WTC11 (cell line): ENCODE measurements around the gene CTSG. TPM values are rescaled to one million over a fixed set of nuclear protein-coding genes. Genes with fewer than 3 reads are reported as not detected.

Experiments
- ATAC-seq: fragments of 200-7000 bp; cut with Tn5 transposase; 2 replicates; pipeline ENCODE4 v1.10.0; 2021; ENCODE audit warnings: mild to moderate bottlenecking, moderate library complexity
- CTCF ChIA-PET: fragments of 300-600 bp; sonication (Branson Sonifier 250); formaldehyde crosslinking; loops from one replicate; lab custom pipeline; 2021; ENCODE audit warnings: antibody characterized with exemption; lab: Charles Lee
- POLR2A ChIA-PET: fragments of 350-600 bp; sonication (Branson Sonifier 250); formaldehyde crosslinking; loops from one replicate; lab custom pipeline; 2021; ENCODE audit warnings: antibody characterized with exemption; lab: Charles Lee
- DNase-seq: peaks from one replicate; pipeline ENCODE4 v3.0.0; 2021; ENCODE audit warnings: low spot score
- H3K27ac Mint-ChIP-seq: 2 replicates; pipeline ENCODE4 v1.8.0; 2021; ENCODE audit warnings: mixed read lengths
- H3K27me3 Mint-ChIP-seq: 2 replicates; pipeline ENCODE4 v1.8.0; 2021; ENCODE audit warnings: low read depth, mild to moderate bottlenecking, moderate library complexity, mixed read lengths
- H3K36me3 Mint-ChIP-seq: 2 replicates; pipeline ENCODE4 v1.8.0; 2021; ENCODE audit warnings: mixed read lengths
- H3K4me1 Mint-ChIP-seq: 2 replicates; pipeline ENCODE4 v1.8.0; 2022; ENCODE audit warnings: mixed read lengths
- H3K4me3 Mint-ChIP-seq: 2 replicates; pipeline ENCODE4 v1.8.0; 2021; ENCODE audit warnings: mild to moderate bottlenecking, moderate library complexity, mixed read lengths
- H3K9me3 Mint-ChIP-seq: 2 replicates; pipeline ENCODE4 v1.8.0; 2021; ENCODE audit warnings: mixed read lengths
- CBFB ChIP-seq: sonication (generic); formaldehyde crosslinking; IDR thresholded peaks from 2 replicates; pipeline ENCODE4 v1.8.1; 2022; ENCODE audit warnings: mild to moderate bottlenecking, low read depth, missing genetic modification reagents
- ETV6 ChIP-seq: sonication (generic); formaldehyde crosslinking; IDR thresholded peaks from 2 replicates; pipeline ENCODE4 v1.8.1; 2022; ENCODE audit warnings: mild to moderate bottlenecking, missing genetic modification reagents
- GABPB1 ChIP-seq: sonication (generic); formaldehyde crosslinking; IDR thresholded peaks from 2 replicates; pipeline ENCODE4 v1.8.1; 2023; ENCODE audit warnings: mild to moderate bottlenecking, missing genetic modification reagents
- GTF2I ChIP-seq: fragments of 250-450 bp; sonication (Bioruptor Pico); conservative IDR thresholded peaks from 2 replicates; pipeline ENCODE4 v1.4.0; 2021; ENCODE audit warnings: mild to moderate bottlenecking
- HMGA2 ChIP-seq: fragments of 250-450 bp; sonication (Bioruptor Pico); IDR thresholded peaks from 2 replicates; pipeline ENCODE4 v1.4.0; 2021; ENCODE audit warnings: mild to moderate bottlenecking, moderate library complexity
- SP1 ChIP-seq: sonication (generic); formaldehyde crosslinking; conservative IDR thresholded peaks from 2 replicates; pipeline ENCODE4 v1.8.1; 2022; ENCODE audit warnings: missing genetic modification reagents
- TCF7 ChIP-seq: sonication (generic); formaldehyde crosslinking; IDR thresholded peaks from 2 replicates; pipeline ENCODE4 v1.8.0; 2022; ENCODE audit warnings: mild to moderate bottlenecking, low read depth, missing genetic modification reagents, moderate library complexity
- ZBTB21 ChIP-seq: sonication (generic); formaldehyde crosslinking; IDR thresholded peaks from 2 replicates; pipeline ENCODE4 v1.8.1; 2023; ENCODE audit warnings: mild to moderate bottlenecking, missing genetic modification reagents, borderline replicate concordance
- ZNF232 ChIP-seq: sonication (generic); formaldehyde crosslinking; IDR thresholded peaks from 2 replicates; pipeline ENCODE4 v1.8.0; 2022; ENCODE audit warnings: mild to moderate bottlenecking, missing genetic modification reagents
- total RNA-seq: library from RNA; stranded (reverse); gene quantifications from 3 replicates; pipeline ENCODE4 v1.2.3, GENCODE V29; 2021
- TF ChIP-seq, protein P1 (sequence below): fragments of 250-450 bp; sonication (Bioruptor Pico); IDR thresholded peaks from 2 replicates; pipeline ENCODE4 v1.9.0; 2021; ENCODE audit warnings: mild to moderate bottlenecking, borderline replicate concordance
- TF ChIP-seq, protein P2 (sequence below): sonication (generic); formaldehyde crosslinking; IDR thresholded peaks from 2 replicates; pipeline ENCODE4 v1.8.1; 2022; ENCODE audit warnings: missing genetic modification reagents, borderline replicate concordance
- TF ChIP-seq, protein P3 (sequence below): fragments of 200-600 bp; IDR thresholded peaks from 2 replicates; pipeline ENCODE4 v1.8.0; 2022; ENCODE audit warnings: antibody characterized with exemption
- TF ChIP-seq, protein P4 (sequence below): fragments of 250-450 bp; sonication (Bioruptor Pico); IDR thresholded peaks from 2 replicates; pipeline ENCODE4 v1.9.0; 2021; ENCODE audit warnings: mild to moderate bottlenecking
- TF ChIP-seq, protein P5 (sequence below): fragments of 250-450 bp; sonication (Bioruptor Pico); IDR thresholded peaks from 2 replicates; pipeline ENCODE4 v1.9.0; 2021; ENCODE audit warnings: mild to moderate bottlenecking
- TF ChIP-seq, protein P6 (sequence below): sonication (generic); formaldehyde crosslinking; IDR thresholded peaks from 2 replicates; pipeline ENCODE4 v1.8.1; 2023; ENCODE audit warnings: mild to moderate bottlenecking, missing genetic modification reagents, moderate library complexity
- TF ChIP-seq, protein P7 (sequence below): sonication (generic); formaldehyde crosslinking; IDR thresholded peaks from 2 replicates; pipeline ENCODE4 v1.8.1; 2023; ENCODE audit warnings: mild to moderate bottlenecking, moderate library complexity, missing genetic modification reagents
- TF ChIP-seq, protein P8 (sequence below): sonication (generic); formaldehyde crosslinking; IDR thresholded peaks from 2 replicates; pipeline ENCODE4 v1.8.1; 2022; ENCODE audit warnings: low read depth, mild to moderate bottlenecking, moderate library complexity, missing genetic modification reagents, borderline replicate concordance

The CTSG gene
- total RNA-seq, 1 experiment from 2014 or later = not detected

DNA sequence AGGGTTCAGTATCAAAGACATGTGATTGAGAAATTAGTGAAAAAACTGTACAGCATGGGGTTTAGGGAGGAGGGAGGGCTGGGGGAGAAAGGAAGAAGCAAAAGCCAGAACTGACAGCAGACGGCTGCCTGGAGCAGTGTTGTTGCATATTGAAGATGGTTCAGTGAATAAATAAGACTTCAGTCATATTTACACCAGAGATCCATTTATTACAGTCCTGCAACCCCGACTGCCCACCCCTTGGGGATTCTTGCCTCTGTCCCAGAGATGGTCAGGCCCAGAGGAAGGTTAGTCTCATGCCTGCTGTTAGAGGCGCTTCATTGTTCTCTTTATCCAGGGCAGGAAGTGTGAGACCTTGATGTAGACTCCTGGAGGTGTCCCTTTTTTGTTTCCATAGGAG, 30.2 kb upstream of the CTSG start (continued):
- TF ChIP-seq, protein P1, sequence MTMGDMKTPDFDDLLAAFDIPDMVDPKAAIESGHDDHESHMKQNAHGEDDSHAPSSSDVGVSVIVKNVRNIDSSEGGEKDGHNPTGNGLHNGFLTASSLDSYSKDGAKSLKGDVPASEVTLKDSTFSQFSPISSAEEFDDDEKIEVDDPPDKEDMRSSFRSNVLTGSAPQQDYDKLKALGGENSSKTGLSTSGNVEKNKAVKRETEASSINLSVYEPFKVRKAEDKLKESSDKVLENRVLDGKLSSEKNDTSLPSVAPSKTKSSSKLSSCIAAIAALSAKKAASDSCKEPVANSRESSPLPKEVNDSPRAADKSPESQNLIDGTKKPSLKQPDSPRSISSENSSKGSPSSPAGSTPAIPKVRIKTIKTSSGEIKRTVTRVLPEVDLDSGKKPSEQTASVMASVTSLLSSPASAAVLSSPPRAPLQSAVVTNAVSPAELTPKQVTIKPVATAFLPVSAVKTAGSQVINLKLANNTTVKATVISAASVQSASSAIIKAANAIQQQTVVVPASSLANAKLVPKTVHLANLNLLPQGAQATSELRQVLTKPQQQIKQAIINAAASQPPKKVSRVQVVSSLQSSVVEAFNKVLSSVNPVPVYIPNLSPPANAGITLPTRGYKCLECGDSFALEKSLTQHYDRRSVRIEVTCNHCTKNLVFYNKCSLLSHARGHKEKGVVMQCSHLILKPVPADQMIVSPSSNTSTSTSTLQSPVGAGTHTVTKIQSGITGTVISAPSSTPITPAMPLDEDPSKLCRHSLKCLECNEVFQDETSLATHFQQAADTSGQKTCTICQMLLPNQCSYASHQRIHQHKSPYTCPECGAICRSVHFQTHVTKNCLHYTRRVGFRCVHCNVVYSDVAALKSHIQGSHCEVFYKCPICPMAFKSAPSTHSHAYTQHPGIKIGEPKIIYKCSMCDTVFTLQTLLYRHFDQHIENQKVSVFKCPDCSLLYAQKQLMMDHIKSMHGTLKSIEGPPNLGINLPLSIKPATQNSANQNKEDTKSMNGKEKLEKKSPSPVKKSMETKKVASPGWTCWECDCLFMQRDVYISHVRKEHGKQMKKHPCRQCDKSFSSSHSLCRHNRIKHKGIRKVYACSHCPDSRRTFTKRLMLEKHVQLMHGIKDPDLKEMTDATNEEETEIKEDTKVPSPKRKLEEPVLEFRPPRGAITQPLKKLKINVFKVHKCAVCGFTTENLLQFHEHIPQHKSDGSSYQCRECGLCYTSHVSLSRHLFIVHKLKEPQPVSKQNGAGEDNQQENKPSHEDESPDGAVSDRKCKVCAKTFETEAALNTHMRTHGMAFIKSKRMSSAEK (CRISPR knock-in tag) = no peak
- TF ChIP-seq GABPB1 = no peak
- no peak for TF ChIP-seq TCF7 (CRISPR knock-in tag)
- TF ChIP-seq, protein P2, sequence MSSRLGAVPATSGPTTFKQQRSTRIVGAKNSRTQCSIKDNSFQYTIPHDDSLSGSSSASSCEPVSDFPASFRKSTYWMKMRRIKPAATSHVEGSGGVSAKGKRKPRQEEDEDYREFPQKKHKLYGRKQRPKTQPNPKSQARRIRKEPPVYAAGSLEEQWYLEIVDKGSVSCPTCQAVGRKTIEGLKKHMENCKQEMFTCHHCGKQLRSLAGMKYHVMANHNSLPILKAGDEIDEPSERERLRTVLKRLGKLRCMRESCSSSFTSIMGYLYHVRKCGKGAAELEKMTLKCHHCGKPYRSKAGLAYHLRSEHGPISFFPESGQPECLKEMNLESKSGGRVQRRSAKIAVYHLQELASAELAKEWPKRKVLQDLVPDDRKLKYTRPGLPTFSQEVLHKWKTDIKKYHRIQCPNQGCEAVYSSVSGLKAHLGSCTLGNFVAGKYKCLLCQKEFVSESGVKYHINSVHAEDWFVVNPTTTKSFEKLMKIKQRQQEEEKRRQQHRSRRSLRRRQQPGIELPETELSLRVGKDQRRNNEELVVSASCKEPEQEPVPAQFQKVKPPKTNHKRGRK = no peak
- no peak for TF ChIP-seq CBFB (CRISPR knock-in tag)
- TF ChIP-seq, all 79 proteins: peak for 0

DNA sequence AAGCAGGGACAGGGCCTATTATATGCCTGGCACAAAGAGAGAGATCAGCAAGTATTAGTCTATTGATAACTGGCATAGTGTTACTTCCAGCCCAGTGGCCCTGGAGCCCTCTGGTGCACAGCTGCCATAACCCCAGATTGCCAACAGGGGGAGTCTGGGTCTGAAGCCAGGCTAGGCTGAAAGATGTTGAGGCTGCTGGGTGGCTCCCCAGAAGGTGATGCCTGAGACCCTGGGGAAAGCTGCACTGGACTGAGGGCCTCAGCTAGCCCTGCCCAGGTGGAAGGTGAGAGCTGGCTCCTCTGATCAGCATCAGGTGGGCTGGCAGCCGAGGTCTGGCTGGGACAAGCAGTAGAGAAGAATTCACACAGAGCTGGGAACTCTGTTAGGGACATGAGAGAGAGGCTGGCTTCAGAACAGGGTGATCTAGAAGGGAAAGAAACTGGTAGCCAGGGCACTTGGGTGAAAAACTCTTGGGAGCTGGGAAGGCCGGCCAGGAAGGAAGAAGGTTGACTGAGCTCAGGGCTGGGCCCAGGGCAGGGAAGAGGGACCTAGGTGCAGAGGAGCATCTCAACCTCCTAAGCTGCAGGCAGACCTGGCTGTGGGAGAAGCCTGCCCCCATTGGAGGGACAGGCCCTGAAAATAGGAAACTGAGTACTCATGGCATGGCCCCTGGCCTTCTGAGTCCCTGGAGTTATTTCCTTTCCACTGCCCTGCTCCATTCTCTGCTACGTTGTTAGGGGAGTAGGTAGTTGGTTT, 29.6 kb upstream of the CTSG start:
- TF ChIP-seq, protein P3, sequence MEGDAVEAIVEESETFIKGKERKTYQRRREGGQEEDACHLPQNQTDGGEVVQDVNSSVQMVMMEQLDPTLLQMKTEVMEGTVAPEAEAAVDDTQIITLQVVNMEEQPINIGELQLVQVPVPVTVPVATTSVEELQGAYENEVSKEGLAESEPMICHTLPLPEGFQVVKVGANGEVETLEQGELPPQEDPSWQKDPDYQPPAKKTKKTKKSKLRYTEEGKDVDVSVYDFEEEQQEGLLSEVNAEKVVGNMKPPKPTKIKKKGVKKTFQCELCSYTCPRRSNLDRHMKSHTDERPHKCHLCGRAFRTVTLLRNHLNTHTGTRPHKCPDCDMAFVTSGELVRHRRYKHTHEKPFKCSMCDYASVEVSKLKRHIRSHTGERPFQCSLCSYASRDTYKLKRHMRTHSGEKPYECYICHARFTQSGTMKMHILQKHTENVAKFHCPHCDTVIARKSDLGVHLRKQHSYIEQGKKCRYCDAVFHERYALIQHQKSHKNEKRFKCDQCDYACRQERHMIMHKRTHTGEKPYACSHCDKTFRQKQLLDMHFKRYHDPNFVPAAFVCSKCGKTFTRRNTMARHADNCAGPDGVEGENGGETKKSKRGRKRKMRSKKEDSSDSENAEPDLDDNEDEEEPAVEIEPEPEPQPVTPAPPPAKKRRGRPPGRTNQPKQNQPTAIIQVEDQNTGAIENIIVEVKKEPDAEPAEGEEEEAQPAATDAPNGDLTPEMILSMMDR = peak; percentile 97
- TF ChIP-seq ZNF232 = no peak
- DNase-seq (peak; percentile 82), ATAC-seq (peak; percentile 98)
- H3K4me3 Mint-ChIP-seq = no peak overlapping the region
- H3K36me3 Mint-ChIP-seq = no peaks in the 10 kb centered on the region
- H3K9me3 Mint-ChIP-seq = no peaks in the 10 kb centered on the region
- peaks cover 2% of the 10 kb centered on the region for H3K4me1 Mint-ChIP-seq
- peaks cover 4% of the 10 kb centered on the region; the same call in 1 of the 2 replicates for H3K27me3 Mint-ChIP-seq
- CTCF ChIA-PET = interaction anchor here (0.6 to 2.2 kb wide), 23 partner anchors 8 to 272 kb away, joined by 3 to 25 read pairs (median 4); partner anchors contain the start of gene CMA1
- no peak overlapping the region for H3K27ac Mint-ChIP-seq
- POLR2A ChIA-PET = interaction anchor here (0.9 kb wide), 1 partner anchor 9 kb away, joined by 3 read pairs; no protein-coding TSS in a partner anchor

DNA sequence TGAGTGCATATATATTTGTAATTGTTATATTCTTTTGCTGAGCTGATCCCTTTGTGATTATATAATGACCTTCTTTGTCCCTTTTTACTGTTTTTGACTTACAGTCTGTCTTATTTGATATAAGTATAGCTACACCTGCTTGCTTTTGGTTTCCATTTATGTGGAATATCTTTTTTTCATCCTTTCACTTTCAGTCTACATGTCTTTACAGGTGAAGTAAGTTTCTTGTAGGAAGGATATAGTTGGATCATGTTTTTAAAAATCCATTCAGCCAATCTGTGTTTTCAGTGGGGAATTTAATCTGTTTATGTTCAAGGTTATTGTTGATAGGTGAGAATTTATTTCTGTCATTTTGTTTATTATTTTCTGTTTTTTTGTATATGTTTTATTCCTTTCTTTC, 21.4 kb upstream of the CTSG start:
- Mint-ChIP-seq H3K4me1 (no peaks in the 10 kb centered on the region), H3K4me3 (no peak overlapping the region), H3K9me3 (peaks cover 67% of the 10 kb centered on the region), H3K36me3 (peaks cover 3% of the 10 kb centered on the region), H3K27ac (no peak overlapping the region), H3K27me3 (peaks cover 4% of the 10 kb centered on the region; the same call in 1 of the 2 replicates)
- ChIA-PET CTCF (no interaction called here), POLR2A (no interaction called here)
- no peak for DNase-seq
- no peak for ATAC-seq
- TF ChIP-seq HMGA2 (CRISPR knock-in tag) (no peak), SP1 (CRISPR knock-in tag) (no peak), ETV6 (CRISPR knock-in tag) (no peak), ZBTB21 (CRISPR knock-in tag) (no peak), GTF2I (no peak)
- TF ChIP-seq, protein P4, sequence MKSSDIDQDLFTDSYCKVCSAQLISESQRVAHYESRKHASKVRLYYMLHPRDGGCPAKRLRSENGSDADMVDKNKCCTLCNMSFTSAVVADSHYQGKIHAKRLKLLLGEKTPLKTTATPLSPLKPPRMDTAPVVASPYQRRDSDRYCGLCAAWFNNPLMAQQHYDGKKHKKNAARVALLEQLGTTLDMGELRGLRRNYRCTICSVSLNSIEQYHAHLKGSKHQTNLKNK (CRISPR knock-in tag) = no peak
- TF ChIP-seq, protein P5, sequence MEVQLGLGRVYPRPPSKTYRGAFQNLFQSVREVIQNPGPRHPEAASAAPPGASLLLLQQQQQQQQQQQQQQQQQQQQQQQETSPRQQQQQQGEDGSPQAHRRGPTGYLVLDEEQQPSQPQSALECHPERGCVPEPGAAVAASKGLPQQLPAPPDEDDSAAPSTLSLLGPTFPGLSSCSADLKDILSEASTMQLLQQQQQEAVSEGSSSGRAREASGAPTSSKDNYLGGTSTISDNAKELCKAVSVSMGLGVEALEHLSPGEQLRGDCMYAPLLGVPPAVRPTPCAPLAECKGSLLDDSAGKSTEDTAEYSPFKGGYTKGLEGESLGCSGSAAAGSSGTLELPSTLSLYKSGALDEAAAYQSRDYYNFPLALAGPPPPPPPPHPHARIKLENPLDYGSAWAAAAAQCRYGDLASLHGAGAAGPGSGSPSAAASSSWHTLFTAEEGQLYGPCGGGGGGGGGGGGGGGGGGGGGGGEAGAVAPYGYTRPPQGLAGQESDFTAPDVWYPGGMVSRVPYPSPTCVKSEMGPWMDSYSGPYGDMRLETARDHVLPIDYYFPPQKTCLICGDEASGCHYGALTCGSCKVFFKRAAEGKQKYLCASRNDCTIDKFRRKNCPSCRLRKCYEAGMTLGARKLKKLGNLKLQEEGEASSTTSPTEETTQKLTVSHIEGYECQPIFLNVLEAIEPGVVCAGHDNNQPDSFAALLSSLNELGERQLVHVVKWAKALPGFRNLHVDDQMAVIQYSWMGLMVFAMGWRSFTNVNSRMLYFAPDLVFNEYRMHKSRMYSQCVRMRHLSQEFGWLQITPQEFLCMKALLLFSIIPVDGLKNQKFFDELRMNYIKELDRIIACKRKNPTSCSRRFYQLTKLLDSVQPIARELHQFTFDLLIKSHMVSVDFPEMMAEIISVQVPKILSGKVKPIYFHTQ = no peak
- TF ChIP-seq, protein P6, sequence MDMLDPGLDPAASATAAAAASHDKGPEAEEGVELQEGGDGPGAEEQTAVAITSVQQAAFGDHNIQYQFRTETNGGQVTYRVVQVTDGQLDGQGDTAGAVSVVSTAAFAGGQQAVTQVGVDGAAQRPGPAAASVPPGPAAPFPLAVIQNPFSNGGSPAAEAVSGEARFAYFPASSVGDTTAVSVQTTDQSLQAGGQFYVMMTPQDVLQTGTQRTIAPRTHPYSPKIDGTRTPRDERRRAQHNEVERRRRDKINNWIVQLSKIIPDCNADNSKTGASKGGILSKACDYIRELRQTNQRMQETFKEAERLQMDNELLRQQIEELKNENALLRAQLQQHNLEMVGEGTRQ (CRISPR knock-in tag) = no peak
- TF ChIP-seq, protein P7, sequence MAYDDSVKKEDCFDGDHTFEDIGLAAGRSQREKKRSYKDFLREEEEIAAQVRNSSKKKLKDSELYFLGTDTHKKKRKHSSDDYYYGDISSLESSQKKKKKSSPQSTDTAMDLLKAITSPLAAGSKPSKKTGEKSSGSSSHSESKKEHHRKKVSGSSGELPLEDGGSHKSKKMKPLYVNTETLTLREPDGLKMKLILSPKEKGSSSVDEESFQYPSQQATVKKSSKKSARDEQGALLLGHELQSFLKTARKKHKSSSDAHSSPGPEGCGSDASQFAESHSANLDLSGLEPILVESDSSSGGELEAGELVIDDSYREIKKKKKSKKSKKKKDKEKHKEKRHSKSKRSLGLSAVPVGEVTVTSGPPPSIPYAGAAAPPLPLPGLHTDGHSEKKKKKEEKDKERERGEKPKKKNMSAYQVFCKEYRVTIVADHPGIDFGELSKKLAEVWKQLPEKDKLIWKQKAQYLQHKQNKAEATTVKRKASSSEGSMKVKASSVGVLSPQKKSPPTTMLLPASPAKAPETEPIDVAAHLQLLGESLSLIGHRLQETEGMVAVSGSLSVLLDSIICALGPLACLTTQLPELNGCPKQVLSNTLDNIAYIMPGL (CRISPR knock-in tag) = no peak
- TF ChIP-seq, protein P8, sequence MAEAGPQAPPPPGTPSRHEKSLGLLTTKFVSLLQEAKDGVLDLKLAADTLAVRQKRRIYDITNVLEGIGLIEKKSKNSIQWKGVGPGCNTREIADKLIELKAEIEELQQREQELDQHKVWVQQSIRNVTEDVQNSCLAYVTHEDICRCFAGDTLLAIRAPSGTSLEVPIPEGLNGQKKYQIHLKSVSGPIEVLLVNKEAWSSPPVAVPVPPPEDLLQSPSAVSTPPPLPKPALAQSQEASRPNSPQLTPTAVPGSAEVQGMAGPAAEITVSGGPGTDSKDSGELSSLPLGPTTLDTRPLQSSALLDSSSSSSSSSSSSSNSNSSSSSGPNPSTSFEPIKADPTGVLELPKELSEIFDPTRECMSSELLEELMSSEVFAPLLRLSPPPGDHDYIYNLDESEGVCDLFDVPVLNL = no peak
